Activated naive CD8-positive, alpha-beta T cell (primary cell): Measurements from ENCODE around the gene SUMO3.

ENCODE experiments used
- H3K27ac Mint-ChIP-seq: one replicate; pipeline ENCODE4 v1.8.0; 2021; ENCODE audit warnings: mixed read lengths
- H3K27me3 Mint-ChIP-seq: one replicate; pipeline ENCODE4 v1.8.0; 2021; ENCODE audit warnings: mixed read lengths
- H3K36me3 Mint-ChIP-seq: one replicate; pipeline ENCODE4 v1.8.0; 2021; ENCODE audit warnings: mixed read lengths
- H3K4me1 Mint-ChIP-seq: one replicate; pipeline ENCODE4 v1.8.0; 2021; ENCODE audit warnings: low read depth, mixed read lengths
- H3K4me3 Mint-ChIP-seq: one replicate; pipeline ENCODE4 v1.8.0; 2021; ENCODE audit warnings: mild to moderate bottlenecking, mixed read lengths
- H3K9me3 Mint-ChIP-seq: one replicate; pipeline ENCODE4 v1.8.0; 2021; ENCODE audit warnings: low read depth, mixed read lengths

SUMO3 gene

DNA sequence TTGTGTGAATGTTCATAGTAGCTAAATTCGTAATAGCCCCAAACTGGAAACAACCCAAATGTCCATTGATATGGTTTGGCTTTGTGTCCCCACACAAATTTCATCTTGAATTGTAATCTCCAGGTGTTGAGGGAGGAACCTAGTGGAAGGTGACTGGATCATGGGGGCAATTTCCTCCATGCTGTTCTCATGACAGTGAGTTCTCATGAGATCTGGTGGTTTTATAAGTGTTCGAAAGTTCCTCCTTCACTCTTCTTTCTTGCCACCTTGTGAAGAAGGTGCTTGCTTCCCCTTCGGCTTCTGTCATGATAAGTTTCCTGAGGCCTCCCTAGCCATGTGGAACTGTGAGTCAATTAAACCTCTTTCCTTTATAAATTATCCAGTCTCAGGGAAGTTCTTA is 27.5 kb downstream of the SUMO3 start:
- Mint-ChIP-seq H3K9me3 (no peaks in the 10 kb centered on the region), H3K27ac (no peak overlapping the region), H3K27me3 (no peaks in the 10 kb centered on the region), H3K36me3 (peaks cover 3% of the 10 kb centered on the region), H3K4me3 (no peak overlapping the region), H3K4me1 (peaks cover 57% of the 10 kb centered on the region)

DNA sequence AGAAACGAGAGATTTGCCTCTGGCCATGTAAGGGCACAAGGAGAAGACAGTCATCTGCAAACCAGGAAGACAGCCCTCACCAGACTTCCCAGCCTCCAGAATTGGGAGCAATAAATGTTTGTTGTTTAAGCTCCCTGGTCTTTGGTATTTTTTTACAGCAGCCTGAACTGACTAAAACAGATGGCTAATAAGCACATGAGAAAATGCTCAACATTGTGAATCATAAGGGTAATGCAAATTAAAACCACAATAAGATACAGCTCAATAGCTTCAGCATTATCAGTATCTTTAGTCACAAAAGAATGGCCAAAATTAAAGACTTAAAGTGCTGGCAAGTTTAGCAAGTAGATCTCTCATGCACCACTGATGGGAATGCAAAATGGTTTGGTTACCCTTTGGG is 28.0 kb downstream of the SUMO3 start:
- H3K27me3 Mint-ChIP-seq: no peaks in the 10 kb centered on the region
- H3K4me1 Mint-ChIP-seq: peaks cover 58% of the 10 kb centered on the region
- peaks cover 5% of the 10 kb centered on the region for H3K36me3 Mint-ChIP-seq

DNA sequence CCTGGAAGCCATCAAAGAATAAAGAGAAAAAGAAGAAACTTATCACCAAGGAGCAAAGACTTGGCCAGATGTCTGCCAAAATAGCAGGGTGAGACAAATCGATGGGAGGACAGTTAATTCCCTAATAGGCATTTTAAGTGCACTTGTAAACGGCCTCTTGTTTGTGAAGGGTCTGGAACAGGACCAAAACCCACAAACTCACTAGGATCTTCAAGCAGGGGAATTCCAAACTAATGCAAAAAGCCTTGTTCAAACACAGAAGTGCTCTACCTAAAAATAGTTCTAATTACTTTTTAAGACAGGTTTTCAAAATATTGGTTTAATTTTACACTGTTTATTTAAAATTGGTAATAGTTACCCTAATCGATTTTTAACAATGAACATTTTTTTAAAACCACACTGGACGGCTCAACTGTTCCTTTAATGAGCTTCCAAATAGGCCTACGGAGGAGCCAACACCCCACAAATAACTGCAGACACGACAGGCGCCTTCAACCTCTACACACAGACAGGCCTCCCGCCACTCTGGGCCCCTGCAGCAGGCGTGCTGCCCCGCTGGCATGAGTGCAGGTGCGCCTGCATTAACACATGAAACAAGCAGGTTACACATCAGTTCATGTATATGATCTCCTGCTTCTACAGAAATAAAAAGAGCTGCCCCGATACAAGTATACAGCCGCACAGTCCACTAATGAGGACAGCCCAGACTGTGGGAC is 32.1 kb downstream of the SUMO3 start:
- no peaks in the 10 kb centered on the region for H3K9me3 Mint-ChIP-seq
- H3K27ac Mint-ChIP-seq: no peak overlapping the region
- peaks cover 43% of the 10 kb centered on the region for H3K4me1 Mint-ChIP-seq
- peaks cover 5% of the 10 kb centered on the region for H3K36me3 Mint-ChIP-seq
- no peaks in the 10 kb centered on the region for H3K27me3 Mint-ChIP-seq
- H3K4me3 Mint-ChIP-seq: no peak overlapping the region

More for the DNA sequence above, 28.0 kb downstream of the SUMO3 start:
- no peak overlapping the region for H3K27ac Mint-ChIP-seq
- no peak overlapping the region for H3K4me3 Mint-ChIP-seq
- no peaks in the 10 kb centered on the region for H3K9me3 Mint-ChIP-seq

DNA sequence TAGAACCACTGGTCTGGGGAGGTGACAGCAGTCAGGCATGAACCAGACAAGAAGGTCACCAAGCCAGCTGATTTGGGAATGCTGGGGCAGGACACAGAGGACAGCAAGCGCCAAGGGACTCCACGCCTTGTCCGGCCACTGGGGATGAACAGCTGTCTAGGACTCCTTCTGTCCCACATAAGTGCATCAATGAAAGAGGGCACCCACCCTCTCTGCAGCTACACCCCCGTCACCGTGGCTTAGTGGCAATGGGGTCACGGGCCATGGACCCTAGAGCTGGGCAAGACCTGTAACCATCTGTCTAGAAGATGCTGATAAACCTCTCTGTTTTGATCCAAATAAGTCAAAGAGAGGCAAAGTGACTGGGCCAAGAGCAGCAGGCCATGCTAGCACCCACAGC is 33.1 kb downstream of the SUMO3 start:
- H3K27ac Mint-ChIP-seq: no peak overlapping the region
- H3K36me3 Mint-ChIP-seq: peaks cover 3% of the 10 kb centered on the region
- no peak overlapping the region for H3K4me3 Mint-ChIP-seq
- no peaks in the 10 kb centered on the region for H3K9me3 Mint-ChIP-seq
- H3K4me1 Mint-ChIP-seq: peaks cover 43% of the 10 kb centered on the region
- no peaks in the 10 kb centered on the region for H3K27me3 Mint-ChIP-seq

DNA sequence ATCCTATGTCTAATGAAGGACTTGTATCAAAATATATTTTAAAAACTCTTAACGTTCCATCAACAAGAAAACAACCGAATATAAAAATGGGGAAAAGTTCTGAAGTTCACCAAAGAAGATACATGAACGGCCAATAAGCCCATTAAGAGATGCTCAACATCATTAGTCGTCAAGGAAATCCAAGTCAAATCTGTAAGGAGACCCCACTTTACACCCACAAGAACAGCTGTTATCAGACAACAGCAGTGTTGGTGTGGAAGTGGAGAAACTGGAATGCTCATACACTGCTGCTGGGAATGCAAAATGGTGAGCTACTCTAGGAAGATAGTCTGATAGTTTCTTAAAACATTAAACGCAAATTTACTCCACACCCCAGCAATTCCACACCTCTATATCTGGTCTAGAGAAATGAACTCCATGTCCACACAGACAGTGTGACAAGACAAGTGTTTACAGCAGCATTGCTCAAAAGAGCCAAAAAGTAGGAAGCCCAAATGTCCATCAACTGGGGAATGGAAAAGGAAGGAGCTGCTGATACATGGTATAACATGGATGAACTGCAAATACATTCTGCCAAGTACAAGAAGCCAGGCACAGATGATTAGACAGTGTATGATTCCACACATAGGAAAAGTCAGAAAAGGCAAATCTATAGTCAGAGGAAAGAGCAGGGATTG is 34.7 kb downstream of the SUMO3 start:
- Mint-ChIP-seq H3K27ac (no peak overlapping the region), H3K4me1 (peaks cover 44% of the 10 kb centered on the region), H3K36me3 (peaks cover 7% of the 10 kb centered on the region), H3K27me3 (no peaks in the 10 kb centered on the region), H3K9me3 (no peaks in the 10 kb centered on the region), H3K4me3 (no peak overlapping the region)

- peaks cover 38% of the 10 kb centered on the region for H3K4me1 Mint-ChIP-seq
- H3K27me3 Mint-ChIP-seq: no peaks in the 10 kb centered on the region
- H3K9me3 Mint-ChIP-seq: no peaks in the 10 kb centered on the region
- H3K4me3 Mint-ChIP-seq: no peak overlapping the region
- no peak overlapping the region for H3K27ac Mint-ChIP-seq
- H3K36me3 Mint-ChIP-seq: peaks cover 8% of the 10 kb centered on the region
Observed at GRCh38 chr21:44780767-44781459, 36.9 kb downstream of the SUMO3 start.

DNA sequence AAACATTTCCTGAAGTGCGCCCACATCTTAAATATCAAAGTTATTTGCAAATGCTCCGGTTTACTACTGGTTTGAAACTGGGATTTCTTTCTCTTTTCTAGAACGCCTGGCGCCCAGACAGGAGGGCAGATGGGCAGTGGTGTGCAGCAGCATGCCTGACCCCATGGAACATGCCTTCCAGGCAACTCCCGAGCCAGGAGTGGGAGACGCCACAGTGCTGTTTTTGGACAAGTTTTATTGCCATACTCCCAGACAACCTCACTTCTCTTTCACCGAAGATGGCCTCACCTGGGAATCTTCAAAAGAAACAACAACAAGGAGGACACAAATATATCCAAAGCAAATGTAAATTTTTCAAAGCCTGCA is 37.7 kb downstream of the SUMO3 start:
- Mint-ChIP-seq H3K27ac (peak overlapping the region; percentile 29), H3K27me3 (no peaks in the 10 kb centered on the region), H3K4me1 (peaks cover 32% of the 10 kb centered on the region), H3K36me3 (peaks cover 5% of the 10 kb centered on the region), H3K4me3 (no peak overlapping the region), H3K9me3 (no peaks in the 10 kb centered on the region)

- H3K27me3 Mint-ChIP-seq: no peaks in the 10 kb centered on the region
- H3K9me3 Mint-ChIP-seq: no peaks in the 10 kb centered on the region
- no peak overlapping the region for H3K27ac Mint-ChIP-seq
- no peak overlapping the region for H3K4me3 Mint-ChIP-seq
- H3K4me1 Mint-ChIP-seq: peaks cover 32% of the 10 kb centered on the region
- H3K36me3 Mint-ChIP-seq: peaks cover 8% of the 10 kb centered on the region
Observed at GRCh38 chr21:44779417-44780136, 38.3 kb downstream of the SUMO3 start.

- peaks cover 32% of the 10 kb centered on the region for H3K4me1 Mint-ChIP-seq
- H3K27me3 Mint-ChIP-seq: no peaks in the 10 kb centered on the region
- H3K36me3 Mint-ChIP-seq: peaks cover 10% of the 10 kb centered on the region
- H3K4me3 Mint-ChIP-seq: no peak overlapping the region
- no peak overlapping the region for H3K27ac Mint-ChIP-seq
- H3K9me3 Mint-ChIP-seq: no peaks in the 10 kb centered on the region
Observed at GRCh38 chr21:44778983-44779382, 38.9 kb downstream of the SUMO3 start.

DNA sequence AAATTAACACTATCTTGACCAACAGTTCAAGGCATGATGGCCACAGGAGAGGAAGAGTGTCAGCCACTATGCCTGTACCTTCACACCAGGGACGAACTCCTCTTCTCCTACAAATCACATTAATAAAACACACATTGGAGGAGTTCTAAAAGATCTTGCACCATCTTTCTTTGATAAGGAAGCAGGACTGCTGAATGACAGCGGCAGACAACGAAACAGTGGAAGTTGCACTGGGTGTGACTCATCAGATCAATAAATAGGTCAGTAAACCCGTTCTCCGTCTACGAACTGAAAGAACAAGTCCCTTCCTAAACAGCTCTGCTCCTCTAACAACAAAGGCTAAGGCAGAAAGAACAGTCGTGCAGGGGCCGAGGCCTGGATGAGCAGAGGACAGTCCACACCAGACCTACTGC is 39.4 kb downstream of the SUMO3 start:
- Mint-ChIP-seq H3K36me3 (peaks cover 10% of the 10 kb centered on the region), H3K27ac (no peak overlapping the region), H3K4me3 (no peak overlapping the region)

DNA sequence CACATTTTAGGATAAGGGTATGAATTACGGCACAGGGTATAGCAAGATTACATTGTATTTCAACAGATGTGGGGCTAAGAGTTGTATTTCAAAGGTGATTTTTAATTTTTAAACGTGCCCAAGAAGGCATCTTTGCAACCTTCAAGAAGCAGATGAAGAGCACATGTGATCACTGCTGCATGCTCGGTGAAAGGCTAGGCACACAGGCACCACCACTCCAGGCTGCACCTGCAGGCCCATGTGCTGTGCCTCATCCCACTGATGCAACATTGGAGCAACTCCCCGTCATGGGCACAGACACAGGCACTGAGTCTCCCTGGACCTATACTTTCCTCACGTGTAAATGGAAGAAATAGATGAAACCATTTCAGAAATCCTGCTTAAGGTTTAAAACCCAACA is 39.8 kb downstream of the SUMO3 start:
- peaks cover 10% of the 10 kb centered on the region for H3K36me3 Mint-ChIP-seq
- H3K9me3 Mint-ChIP-seq: no peaks in the 10 kb centered on the region
- H3K4me1 Mint-ChIP-seq: peaks cover 28% of the 10 kb centered on the region
- no peaks in the 10 kb centered on the region for H3K27me3 Mint-ChIP-seq
- no peak overlapping the region for H3K27ac Mint-ChIP-seq
- H3K4me3 Mint-ChIP-seq: no peak overlapping the region

More for the DNA sequence above, 39.4 kb downstream of the SUMO3 start:
- H3K9me3 Mint-ChIP-seq: no peaks in the 10 kb centered on the region
- no peaks in the 10 kb centered on the region for H3K27me3 Mint-ChIP-seq
- peaks cover 31% of the 10 kb centered on the region for H3K4me1 Mint-ChIP-seq

- Mint-ChIP-seq H3K36me3 (peaks cover 10% of the 10 kb centered on the region), H3K27ac (no peak overlapping the region)
Observed at GRCh38 chr21:44774972-44775371, 42.9 kb downstream of the SUMO3 start.

DNA sequence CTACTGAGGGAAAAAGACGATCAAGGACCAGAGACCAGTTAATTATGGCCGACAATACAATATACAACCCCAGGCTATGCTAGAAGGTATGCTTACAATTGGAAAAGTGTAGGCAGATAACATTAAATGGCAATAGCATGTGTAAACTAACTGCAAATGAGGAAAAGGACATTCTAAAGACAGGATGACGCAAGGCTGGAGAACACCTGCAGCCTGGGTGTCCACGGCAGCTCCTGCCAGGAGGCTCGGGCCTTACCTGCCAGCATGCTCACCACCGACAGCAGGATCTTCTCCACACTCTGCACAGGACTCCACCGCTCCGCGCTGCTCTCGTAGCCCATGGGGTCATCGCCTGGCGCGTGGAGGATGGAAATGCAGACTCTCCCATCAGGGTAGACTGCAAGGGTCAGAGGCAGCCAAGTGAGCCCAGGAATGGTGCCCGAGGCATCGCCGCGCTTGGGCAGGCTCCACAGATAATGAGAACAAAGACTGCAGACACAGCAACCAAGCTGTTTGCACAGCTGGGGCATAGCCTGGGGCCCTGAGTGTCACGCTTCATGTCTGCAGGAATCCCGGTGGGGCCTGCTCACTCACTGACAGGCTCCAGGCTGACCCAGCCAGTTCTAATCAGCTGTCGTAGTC is 44.5 kb downstream of the SUMO3 start:
- no peaks in the 10 kb centered on the region for H3K27me3 Mint-ChIP-seq
- no peaks in the 10 kb centered on the region for H3K9me3 Mint-ChIP-seq
- H3K4me3 Mint-ChIP-seq: no peak overlapping the region
- H3K27ac Mint-ChIP-seq: no peak overlapping the region
- peaks cover 2% of the 10 kb centered on the region for H3K4me1 Mint-ChIP-seq
- peaks cover 13% of the 10 kb centered on the region for H3K36me3 Mint-ChIP-seq

More at GRCh38 chr21:44774972-44775371, 42.9 kb downstream of the SUMO3 start:
- Mint-ChIP-seq H3K9me3 (no peaks in the 10 kb centered on the region), H3K4me3 (no peak overlapping the region), H3K4me1 (peaks cover 11% of the 10 kb centered on the region), H3K27me3 (no peaks in the 10 kb centered on the region)

DNA sequence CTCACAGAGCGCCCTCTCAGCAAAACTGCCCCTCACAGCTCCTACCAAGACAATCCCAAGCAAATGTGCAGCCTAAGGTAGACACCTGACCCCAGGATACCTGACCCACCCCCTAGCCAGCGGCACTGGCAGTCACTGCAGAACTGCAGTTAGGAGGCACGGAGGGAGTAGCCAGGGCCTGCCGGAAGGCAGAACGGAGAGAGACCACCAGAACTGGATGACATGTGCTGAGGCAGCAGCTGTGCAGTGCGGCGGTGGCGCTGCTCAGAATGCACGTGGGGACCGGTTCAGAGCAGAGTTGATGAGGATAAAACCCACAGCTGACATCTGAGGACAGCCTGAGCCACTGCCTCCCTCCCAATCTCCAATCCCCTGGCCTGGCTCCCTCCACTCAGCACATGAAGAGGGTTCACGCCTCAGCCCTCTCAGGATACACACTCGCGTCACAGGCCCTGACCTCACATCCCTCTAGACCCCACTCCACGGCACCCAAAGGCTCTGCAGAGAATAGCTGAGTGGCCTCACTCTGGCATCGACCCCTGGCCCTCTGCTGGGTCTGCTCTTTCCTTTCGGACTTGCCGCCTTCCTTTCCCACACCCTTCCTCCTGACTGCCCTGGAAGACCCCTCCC is 45.9 kb downstream of the SUMO3 start:
- Mint-ChIP-seq H3K27ac (no peak overlapping the region), H3K9me3 (no peaks in the 10 kb centered on the region), H3K4me3 (no peak overlapping the region), H3K27me3 (no peaks in the 10 kb centered on the region), H3K4me1 (peaks cover 3% of the 10 kb centered on the region), H3K36me3 (peaks cover 9% of the 10 kb centered on the region)
